Activated CD4-positive, alpha-beta T cell treated with anti-CD3 and anti-CD28 coated beads, Interleukin-2, amount 50 U/mL, for 1 hour (primary cell): ENCODE data around the gene EXOC3L4.
"Not testable (repeated sequence)": the region's sequence is repeated elsewhere in the genome, so short reads cannot be mapped to it uniquely, and the experiment has no call there.

Experiments used
- DNase-seq: peaks from one replicate; pipeline ENCODE4 v3.0.0-alpha.2; 2020

The EXOC3L4 gene

GRCh38 chr14:103094406-103095209, at the start of gene EXOC3L4:
Gene EXOC3L4 (plus strand): TSS chr14:103094725. CDS start chr14:103100220, 5,495 bp downstream.
- no peak for DNase-seq

GRCh38 chr14:103045371-103045869, 49.1 kb upstream of the EXOC3L4 start:
- DNase-seq = no peak

DNA sequence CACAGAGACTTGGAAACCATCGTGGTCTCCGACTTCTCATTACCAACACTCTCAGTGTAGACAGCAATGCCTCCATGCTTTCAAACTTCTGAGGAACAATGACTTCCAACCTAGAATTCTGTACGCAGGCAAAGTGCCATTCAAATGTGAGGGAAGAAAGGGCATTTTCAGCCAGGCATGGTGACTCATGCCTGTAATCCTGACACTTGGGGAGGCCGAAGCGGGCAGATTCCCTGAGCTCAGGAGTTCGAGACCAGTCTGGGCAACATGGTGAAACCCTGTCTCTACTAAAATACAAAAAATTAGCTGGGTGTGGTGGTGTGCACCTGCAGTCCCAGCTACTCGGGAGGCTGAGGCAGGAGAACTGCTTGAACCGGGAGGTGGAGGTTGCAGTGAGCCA, 47.1 kb upstream of the EXOC3L4 start:
- not testable (repeated sequence) for DNase-seq

DNA sequence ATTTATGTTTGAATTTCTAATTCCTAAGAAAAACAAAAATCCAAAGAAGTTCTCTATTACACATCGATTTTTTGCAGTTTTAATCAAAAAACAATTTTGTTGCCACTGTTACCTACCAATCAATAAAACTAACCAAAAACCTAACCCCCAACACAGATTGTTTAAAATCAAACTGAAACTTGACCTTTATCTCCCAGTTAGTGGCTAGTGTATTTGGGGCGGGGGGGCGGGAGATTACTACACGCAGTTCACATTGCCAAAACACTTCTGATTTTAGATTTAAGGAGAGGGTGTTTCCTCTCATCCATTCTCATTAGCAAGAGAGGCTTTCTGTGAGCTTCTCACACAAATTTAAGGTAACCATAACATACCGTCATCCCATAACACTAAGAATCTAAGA, 43.6 kb upstream of the EXOC3L4 start:
- no peak for DNase-seq

DNA sequence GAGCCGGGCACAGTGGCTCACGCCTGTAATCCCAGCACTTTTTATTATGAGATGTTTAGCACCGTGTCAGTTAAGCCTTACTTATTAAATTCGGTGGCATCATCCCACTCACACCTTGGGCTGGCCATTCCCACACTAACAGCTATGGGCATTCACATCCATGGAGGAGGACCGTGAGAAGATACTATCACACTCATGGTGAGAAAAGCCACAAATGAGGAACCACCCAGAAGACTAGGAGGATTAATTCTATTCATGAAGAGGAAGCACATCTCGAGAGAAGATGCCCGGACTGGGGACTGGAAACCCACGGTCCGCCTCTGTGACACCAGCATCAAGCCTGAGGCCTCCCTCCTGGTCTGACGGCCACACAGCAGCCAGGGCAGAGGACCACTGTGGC, 42.1 kb upstream of the EXOC3L4 start:
- DNase-seq = no peak

GRCh38 chr14:103055695-103056094, 38.8 kb upstream of the EXOC3L4 start:
- DNase-seq = no peak

DNA sequence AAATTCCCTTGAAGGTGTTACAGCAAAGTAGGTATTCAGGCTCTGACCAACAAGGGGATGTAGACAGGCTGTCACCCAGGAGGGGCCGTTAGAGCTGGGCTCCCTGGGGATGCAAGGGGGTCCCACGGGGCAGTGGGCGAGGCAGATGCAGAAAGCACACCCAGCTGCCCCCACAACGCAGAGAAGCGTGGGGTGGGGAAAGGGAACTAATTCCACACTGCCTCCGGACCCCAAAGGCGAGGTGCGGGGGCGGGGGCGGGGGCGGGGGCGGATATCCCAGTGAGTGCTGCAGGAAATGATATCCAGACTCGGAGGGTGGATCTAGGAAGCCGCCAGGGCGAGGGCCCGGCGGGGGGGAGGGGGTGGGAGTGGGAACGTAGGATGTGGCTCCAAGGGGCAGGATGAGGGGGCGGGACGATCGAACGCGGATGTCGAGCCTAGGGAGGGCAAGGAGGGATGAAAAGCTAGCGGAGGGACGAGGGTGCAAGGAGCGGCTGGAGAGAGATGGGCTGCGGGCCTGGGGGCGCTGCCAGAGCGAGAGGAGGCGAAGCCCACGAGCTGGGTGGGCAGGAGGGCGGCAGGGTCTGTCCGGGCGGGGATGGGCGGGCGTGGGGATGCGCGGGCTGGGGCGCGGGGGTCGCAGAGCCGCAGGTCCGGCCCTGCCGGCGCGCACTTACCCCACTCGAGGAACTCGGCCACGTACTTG, 38.0 kb upstream of the EXOC3L4 start:
- DNase-seq = no peak

DNA sequence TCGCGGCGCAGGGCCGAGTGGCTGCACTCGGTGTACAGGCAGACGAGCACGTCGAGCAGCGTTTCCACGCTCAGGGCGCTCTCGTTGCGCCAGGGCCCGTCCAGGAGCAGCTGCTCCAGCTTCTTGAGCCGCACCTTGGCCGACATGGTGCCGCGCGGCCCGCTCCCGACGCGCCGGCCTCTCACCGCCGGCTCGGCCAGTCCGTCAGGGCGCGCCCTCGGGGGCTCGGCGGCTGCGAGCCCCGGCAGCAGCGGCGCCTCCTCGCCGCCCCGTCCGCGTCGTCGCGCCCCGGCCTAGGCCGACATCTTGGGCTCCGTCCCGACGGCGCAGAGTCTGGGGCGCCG, 37.5 kb upstream of the EXOC3L4 start:
- no peak for DNase-seq

GRCh38 chr14:103057372-103058163, 37.0 kb upstream of the EXOC3L4 start, which contains the start of gene CDC42BPB:
Gene CDC42BPB (minus strand): TSS chr14:103057549. CDS start chr14:103057173, 376 bp downstream.
- DNase-seq = peak; percentile 57

- no peak for DNase-seq
Observed at GRCh38 chr14:103058164-103059055, 36.1 kb upstream of the EXOC3L4 start.

- DNase-seq = no peak
Observed at GRCh38 chr14:103059556-103059955, 35.0 kb upstream of the EXOC3L4 start.

DNA sequence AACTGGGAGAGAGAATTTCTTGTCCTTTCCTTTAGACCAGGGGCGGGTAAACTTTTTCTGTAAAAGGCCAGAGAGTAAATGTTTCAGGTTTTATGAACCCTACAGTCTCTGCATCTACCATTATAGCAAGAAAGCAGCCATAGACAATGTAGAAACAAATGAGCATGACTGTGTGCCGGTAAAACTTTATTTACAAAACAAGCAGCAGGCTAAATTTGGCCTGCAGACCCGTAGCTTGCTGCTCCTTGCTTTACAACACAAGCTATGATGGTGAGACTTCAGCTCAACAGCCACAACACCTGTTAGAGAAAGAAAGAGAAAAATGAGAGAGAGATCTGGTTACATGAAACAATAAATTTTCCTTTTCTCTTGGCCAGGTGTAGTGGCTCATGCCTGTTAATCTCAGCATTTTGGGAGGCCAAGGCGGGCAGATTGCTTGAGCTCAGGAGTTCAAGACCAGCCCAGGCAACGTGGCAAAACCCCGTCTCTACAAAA, 33.0 kb upstream of the EXOC3L4 start:
- DNase-seq = no peak

DNA sequence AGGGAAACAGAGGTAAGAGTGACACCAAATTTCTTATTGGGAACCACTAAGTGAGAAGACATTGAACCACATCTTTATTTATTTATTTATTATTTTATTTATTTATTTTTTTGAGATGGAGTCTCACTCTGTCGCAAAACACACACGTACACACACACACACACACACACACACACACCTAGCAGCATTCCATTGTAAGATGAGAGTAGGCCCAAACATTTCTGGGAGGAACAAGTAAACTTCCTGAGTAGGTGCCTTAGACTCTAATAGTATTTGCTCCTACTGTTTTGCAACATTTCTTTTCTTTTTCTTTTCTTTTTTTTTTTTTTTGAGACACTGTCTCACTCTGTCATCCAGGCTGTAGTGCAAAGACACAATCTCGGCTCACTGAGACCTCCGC, 30.1 kb upstream of the EXOC3L4 start:
- no peak for DNase-seq

- no peak for DNase-seq
Observed at GRCh38 chr14:103064978-103065377, 29.5 kb upstream of the EXOC3L4 start.

- DNase-seq = no peak
Observed at GRCh38 chr14:103065861-103066260, 28.7 kb upstream of the EXOC3L4 start.

GRCh38 chr14:103066399-103066798, 28.1 kb upstream of the EXOC3L4 start:
- DNase-seq = no peak

DNA sequence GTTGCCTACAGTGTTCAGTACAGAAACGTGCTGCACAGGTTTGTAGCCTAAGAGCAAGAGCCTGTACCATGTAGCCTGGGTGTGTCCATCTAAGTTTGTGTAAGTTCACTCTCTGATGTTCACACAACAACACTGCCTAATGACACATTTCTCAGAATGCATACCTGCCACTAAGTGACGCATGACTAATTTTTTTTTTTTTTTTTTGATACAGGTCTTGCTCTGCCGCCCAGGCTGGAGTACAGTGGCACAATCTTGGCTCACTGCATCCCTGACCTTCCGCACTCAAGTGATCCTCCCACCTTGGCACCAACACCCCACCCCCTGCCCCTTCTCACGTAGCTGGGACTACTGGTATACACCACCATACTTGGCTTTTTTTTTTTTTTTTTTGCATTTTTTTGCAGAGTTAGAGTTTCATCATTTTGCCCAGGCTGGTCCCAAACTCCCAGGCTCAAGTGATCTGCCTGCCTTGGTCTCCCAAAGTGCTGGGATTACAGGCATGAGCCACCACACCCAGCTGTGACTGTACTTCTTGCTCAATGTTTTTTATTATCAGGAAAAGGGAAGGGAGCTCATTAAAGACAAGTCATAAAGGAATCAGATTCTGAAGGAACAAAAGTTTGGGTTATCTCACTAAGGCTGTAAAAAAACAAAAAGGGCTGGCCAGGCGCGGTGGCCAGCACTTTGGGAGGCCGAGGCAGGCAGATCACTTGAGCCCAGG, 27.1 kb upstream of the EXOC3L4 start:
- no peak for DNase-seq

DNA sequence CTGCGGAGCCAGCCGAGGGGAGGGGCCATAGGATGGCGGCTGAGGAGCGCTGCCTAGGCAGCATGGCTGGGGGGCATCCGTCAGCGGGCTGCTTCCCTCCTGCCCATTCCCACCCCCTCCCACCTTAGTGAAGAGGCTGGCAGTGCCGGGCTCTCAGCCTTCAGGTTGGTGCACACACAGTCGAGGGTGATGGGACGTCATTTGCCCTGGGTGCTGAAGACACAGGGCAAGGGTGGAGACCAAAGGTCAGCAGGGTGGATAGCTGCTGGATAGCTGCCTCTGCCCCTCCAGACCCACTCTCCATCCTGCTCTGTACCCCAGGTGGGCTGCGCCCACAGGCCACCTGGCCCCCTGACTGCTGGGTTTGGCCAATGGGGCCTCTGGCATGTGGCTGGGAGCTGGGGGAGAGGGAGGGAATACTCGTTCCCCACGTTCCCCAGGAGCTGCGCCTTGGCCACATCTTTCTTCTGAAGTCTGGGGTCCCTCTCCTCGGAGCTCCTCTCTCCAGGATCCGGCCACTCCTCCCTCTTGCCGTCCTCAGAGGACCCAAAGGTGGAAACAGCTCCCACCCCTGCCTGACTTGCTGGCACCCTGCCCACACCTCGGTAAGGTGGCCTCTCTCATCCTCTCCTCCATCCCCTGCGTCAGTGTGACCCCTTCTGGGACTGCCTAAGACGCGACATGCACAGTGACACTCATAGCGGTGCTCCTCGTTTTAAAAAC, 26.0 kb upstream of the EXOC3L4 start:
- no peak for DNase-seq

DNA sequence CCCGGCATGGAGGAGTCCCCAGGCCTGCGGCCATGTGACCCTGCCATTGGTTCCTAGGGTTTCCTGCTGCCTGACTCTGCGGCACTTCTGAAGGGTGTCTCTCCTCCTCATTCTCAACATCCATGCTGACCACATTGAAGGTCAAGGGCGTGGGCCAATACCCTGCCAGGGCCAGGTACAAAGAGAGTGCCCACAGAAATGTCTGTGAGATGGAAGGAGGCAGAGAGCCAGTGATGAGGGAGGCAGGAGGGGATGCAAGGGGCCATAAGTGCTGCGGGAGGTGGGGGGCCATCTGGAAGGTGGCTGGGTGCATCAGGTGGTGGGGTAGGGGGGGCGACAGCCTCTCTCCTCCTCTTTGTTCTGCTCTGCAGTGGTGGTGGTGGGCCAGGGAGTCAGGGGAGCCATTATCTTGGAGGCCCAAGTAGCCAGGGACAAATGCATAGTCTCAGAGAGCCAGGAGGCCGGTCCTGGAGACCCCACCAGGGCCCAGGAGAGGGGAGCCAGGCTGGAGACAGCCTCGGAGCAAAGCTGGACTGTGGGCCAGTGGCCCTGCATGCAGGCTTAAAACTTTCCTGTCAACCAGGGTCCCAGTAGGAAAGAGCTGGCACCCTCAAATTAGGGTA, 24.2 kb upstream of the EXOC3L4 start:
- no peak for DNase-seq

GRCh38 chr14:103070971-103071542, 23.5 kb upstream of the EXOC3L4 start:
- DNase-seq = no peak
